GM19452 (cell line): ENCODE measurements around the gene HBS1L.
A peak's percentile ranks its signal among the peaks of the same experiment; 100 is the strongest.

ENCODE experiments used
- ATAC-seq: cut with Tn5 transposase; IDR thresholded peaks from one replicate; pipeline ENCODE4 v1.9.1; 2021; ENCODE audit not compliant: unreplicated experiment

Gene HBS1L

DNA sequence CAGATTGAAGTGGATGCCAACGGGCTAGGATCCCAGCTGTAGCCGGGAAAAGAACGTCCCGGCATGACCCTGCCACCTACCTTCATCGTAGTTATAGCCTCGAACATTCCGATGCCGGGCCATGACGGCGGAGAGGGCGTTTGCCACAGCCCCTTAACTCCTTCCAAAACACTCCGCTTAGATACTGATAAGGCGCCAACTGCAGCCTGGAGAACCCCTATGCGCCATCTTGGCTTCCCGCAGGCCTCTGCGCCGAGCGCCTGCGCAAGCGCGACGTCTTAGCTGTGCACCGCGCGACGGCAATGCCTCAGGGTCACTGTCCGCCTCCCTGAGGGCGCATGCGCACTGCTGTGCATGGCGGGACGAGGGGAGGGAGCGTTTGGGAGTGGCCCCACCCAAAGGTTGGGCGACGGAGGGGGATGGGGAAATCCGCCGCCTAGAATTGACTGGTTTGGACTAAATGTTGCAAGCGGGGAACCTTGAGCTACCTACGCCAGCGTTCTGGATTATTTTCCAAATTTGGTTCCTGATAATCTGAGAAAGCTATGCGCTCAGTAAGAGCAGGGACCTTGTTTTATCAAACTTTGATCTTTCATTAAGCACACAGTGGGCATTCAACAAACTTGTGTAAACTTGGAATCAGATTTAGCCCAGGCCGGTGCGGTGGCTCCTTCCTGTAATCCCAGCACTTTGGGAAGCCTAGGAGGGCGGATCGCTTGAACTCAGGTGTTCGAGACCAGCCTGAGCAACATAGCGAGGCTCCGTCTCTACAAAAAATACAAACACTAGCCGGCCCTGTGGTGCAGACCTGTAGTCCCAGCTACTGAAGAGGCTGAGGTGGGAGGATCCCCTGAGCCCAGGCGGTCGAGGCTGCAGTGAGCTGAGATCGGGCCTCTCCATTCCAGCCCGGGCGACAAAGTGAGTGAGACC is at the start of gene HBS1L:
Gene HBS1L (minus strand): TSS at position 254 of the 930 bp plus-strand sequence. CDS start 131 bp downstream, at position 123.
- ATAC-seq = peak; percentile 98

DNA sequence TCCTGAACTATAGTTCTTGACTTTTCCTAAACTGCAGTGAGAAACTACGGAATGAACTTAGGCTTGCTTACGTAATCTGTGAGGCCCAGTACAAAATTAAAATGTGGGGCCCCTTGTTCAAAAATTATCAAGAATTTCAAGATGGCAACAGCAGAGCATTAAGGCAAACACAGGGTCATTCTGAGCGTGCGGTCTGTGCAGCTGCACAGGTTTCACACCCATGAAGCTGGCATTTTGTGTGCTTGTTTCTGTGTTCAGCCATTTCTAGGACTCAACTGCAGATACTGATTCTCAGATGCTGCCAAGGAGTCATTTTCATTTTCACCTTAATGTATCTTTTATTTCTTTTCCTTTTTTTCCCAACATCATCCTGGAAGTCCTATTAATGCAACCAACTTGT is 49.6 kb upstream of the HBS1L start:
- ATAC-seq = no peak

GRCh38 chr6:135102191-135102590 is 47.6 kb upstream of the HBS1L start:
- no peak for ATAC-seq

- no peak for ATAC-seq
These were observed 42.5 kb upstream of the HBS1L start for GRCh38 chr6:135097172-135097571.

GRCh38 chr6:135096403-135097130 is 41.9 kb upstream of the HBS1L start:
- no peak for ATAC-seq

- ATAC-seq = no peak
These were observed 41.1 kb upstream of the HBS1L start for GRCh38 chr6:135095716-135096115.

DNA sequence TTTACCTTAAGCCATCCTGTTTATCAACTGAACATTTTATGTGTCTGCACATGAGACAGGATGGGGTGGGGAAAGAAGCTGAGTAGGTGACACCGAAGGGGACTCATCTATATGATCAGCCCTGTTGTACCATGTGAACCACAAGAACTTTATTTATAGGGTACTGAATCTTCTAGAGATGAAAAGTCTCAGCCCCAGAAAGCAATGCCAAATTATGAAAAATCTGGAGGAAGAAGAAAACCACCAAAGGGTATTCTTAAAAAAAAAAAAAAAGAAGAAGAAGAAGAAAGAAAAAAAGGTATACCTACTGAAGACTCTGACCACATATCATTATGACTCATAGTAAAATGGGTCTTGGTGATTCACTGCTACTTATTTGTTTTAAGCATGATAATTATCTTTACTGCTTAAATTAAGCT is 39.8 kb upstream of the HBS1L start:
- ATAC-seq = peak; percentile 64

- no peak for ATAC-seq
These were observed 39.0 kb upstream of the HBS1L start for GRCh38 chr6:135093578-135093977.

GRCh38 chr6:135092724-135093123 is 38.1 kb upstream of the HBS1L start:
- ATAC-seq = no peak

DNA sequence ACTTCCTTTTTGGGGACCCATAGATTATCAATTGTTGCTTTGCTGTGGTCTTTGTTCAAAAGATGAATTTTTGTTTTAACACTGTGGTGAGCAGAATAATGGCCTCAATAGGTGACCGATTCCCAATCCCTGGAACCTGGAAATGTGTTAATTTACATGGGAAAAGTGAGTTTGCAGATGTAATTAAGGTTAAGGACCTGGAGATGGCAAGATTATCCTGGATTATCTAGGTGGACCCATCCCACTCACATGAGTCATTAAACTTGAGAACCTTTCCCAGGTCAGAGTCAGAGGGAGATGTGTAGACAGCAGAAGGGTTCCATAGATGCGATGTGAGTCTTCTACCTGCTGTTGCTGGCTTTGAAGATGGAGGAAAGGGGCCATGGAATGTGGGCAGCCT is 36.2 kb upstream of the HBS1L start:
- ATAC-seq = no peak

DNA sequence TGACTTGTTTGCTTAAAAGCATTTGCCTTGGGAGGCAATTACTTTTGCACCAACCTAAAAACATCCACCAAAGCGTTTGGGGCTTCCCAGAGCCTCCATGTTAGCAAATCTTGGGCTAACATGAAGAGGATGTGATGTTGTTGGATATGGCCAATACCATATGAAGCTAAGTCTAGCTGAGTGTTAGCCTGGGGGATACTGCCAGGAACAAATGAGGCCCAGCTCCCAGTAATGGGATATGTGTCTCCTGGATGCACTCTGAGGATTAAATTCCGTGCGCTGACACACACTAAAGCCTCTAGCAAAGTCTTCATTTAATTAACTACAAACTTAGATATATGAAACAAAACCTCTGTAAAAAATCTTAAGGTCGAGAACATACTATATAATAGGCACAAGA is 35.3 kb upstream of the HBS1L start:
- ATAC-seq = no peak

GRCh38 chr6:135088818-135089809 is 34.5 kb upstream of the HBS1L start:
- ATAC-seq = peak; percentile 82

GRCh38 chr6:135088281-135088680 is 33.7 kb upstream of the HBS1L start:
- ATAC-seq = peak; percentile 5

GRCh38 chr6:135087803-135088202 is 33.2 kb upstream of the HBS1L start:
- no peak for ATAC-seq

- ATAC-seq = no peak
These were observed 32.8 kb upstream of the HBS1L start for GRCh38 chr6:135087403-135087802.

- ATAC-seq = no peak
These were observed 31.8 kb upstream of the HBS1L start for GRCh38 chr6:135086414-135086764.

DNA sequence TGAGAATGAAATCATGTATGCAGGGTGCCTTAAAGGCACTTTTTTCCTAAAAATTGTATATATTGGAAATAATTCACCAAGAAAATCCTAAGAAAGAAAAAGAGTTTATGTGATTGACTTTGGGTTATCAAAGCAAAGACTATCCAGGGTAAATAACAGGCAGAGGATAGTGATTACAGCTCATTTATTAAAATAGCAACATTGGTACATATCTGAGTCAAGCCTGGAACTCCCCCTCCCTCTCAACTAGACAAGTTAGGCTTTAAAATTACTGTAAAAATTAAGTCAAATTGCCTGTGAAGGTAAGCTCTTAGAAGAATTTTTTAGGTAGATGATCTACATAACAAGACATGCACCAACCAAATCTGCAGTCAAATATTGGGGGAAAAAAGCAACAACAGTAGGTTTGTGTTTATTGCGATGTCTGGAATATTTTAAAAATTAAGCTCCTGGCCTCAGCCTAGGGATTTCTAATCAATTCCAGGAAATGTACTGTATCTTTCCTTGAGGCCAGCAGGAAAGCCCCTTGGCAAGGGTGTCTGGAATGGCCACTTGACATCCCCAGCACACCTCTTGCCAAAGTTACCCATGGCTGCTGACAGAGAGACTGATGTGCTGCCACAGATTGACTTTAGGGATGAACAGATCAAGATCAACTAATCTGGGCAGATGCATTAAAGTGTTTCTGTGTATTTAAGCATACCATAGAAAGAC is 31.2 kb upstream of the HBS1L start:
- no peak for ATAC-seq

DNA sequence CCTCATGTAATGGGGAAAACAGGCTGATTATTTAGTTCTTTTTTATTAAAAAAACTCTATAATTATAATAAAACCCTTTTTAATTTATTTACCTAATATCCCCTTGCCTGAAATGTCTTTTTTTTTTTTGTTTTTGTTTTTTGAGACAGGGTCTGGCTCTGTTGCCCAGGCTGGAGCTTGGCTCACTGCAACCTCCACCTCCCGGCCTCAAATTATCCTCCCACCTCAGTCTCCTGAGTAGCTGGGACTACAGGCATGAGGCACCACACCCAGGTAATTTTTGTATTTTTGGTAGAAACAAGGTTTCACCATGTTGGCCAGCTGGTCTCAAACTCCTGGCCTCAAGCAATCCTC is 30.3 kb upstream of the HBS1L start:
- ATAC-seq = no peak

DNA sequence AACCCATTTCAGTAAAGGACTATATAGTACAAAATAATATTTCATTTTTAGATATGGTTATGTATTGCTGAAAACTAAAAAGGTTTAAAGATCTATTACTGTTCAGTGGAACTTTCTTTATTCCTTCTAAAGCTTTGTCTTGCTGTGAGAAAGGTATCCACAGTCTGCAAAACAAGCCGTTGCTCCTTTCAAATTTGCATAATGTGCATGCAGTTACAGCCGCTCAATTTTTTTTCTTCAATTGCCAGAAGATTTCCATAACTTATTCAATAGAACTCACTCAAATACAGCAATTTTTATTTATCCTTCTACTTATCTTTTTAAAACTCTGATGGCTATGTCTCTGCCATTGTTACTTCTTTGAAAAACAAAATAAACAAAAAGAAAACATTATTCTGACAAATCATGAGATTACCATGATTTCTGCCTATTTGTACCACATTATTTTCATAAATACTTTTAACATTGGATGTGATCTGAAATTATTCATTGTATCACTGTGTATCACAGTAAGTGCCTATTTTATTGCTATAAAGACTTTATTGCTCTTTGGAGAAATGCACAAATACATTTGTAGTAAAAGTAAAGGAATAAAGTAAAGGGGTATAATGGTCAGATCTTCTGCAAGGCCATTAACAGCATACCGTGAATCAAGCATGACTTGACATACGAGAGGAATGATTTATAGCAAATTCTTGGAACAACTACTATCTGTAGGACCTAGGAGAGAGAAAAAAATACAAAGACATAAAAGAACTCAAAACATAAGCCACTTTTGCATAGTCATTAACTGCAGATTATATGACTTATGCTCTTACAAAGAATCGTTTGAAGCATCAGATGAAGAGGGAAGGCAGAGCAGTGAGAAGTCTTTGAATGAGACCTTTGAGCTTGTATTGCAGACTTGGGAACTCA is 29.6 kb upstream of the HBS1L start:
- ATAC-seq = no peak
